Mucosa of descending colon (tissue), 3 donors: ENCODE results near the gene RRAS2. TPM values are rescaled to one million over a fixed set of nuclear protein-coding genes. Genes with fewer than 3 reads are reported as not detected.

Experiments used
- ATAC-seq: fragments of 200-7000 bp; cut with Tn5 transposase; one replicate; pipeline ENCODE4 v1.9.1; 2020; ENCODE audit warnings: mild to moderate bottlenecking, moderate library complexity
- DNase-seq, 3 donors: peaks; one replicate each; pipeline ENCODE4 v3.0.0-alpha.2; 2020
- H3K36me3 ChIP-seq: fragments of 200-600 bp; one replicate; pipeline ENCODE4 v1.8.0; 2021; ENCODE audit warnings: low read depth, mild to moderate bottlenecking
- H3K4me1 ChIP-seq: fragments of 200-600 bp; one replicate; pipeline ENCODE4 v1.8.0; 2021; ENCODE audit warnings: low read depth, mild to moderate bottlenecking
- H3K4me3 ChIP-seq: fragments of 200-600 bp; one replicate; pipeline ENCODE4 v1.8.0; 2021; ENCODE audit warnings: mild to moderate bottlenecking
- H3K9me3 ChIP-seq: fragments of 200-600 bp; one replicate; pipeline ENCODE4 v1.8.0; 2021; ENCODE audit warnings: mild to moderate bottlenecking
- CTCF ChIP-seq: fragments of 200-600 bp; IDR thresholded peaks from one replicate; pipeline ENCODE4 v1.8.0; 2022; ENCODE audit warnings: antibody characterized with exemption, mild to moderate bottlenecking
- intact Hi-C, 2 donors: fragments of 100-400 bp; cut with DNase I in 1 of 2; cut with micrococcal nuclease in 1 of 2; formaldehyde crosslinking; loops; one replicate each; pipeline versions ENCODE4 v1.11.0 to v1.11.1; 2022; cut with DNase I, micrococcal nuclease
- total RNA-seq, 3 donors: library from RNA; stranded (reverse); fragmentation: NEBNext Ultra II Directional in 2 of 3; extraction: Animal tissue kit (Norgen Biotek cat#: 25700) in 2 of 3; gene quantifications; one replicate each; pipeline versions ENCODE4 v1.2.1 to v1.2.4, GENCODE V29; 2021 to 2023
- donor health status: DM: no; HTN: no; CAD: no; lungs with moderate emphysema.
- donor health status: DM: no; HTN: no; CAD: no.
- donor health status: DM: no; HTN: yes; CAD: no.

RRAS2 gene
- total RNA-seq, 3 donors from 2014 or later: 23.5 to 43.3 (median 27.6) TPM

GRCh38 chr11:14317659-14318325, 41.2 kb downstream of the RRAS2 start:
- no peak overlapping the region for H3K4me3 ChIP-seq
- no peaks in the 10 kb centered on the region for H3K36me3 ChIP-seq
- H3K4me1 ChIP-seq: peaks cover 6% of the 10 kb centered on the region
- DNase-seq: no peak
- TF ChIP-seq CTCF: no peak
- no peaks in the 10 kb centered on the region for H3K9me3 ChIP-seq
- intact Hi-C loops: no loop called here
- ATAC-seq: no peak

GRCh38 chr11:14315130-14315529, 43.9 kb downstream of the RRAS2 start:
- Histone ChIP-seq H3K4me1 (peaks cover 15% of the 10 kb centered on the region), H3K36me3 (no peaks in the 10 kb centered on the region), H3K4me3 (no peak overlapping the region), H3K9me3 (no peaks in the 10 kb centered on the region)
- DNase-seq (no peak), ATAC-seq (no peak)
- intact Hi-C loops: no loop called here
- TF ChIP-seq CTCF: no peak

GRCh38 chr11:14314127-14314526, 44.9 kb downstream of the RRAS2 start:
- DNase-seq (no peak), ATAC-seq (no peak)
- no peak for TF ChIP-seq CTCF
- no peak overlapping the region for H3K4me3 ChIP-seq
- no peaks in the 10 kb centered on the region for H3K36me3 ChIP-seq
- H3K9me3 ChIP-seq: no peaks in the 10 kb centered on the region
- intact Hi-C loops: no loop called here
- H3K4me1 ChIP-seq: peaks cover 15% of the 10 kb centered on the region

- no peak for TF ChIP-seq CTCF
- no peak for ATAC-seq
- DNase-seq: no peak
- intact Hi-C loops: no loop called here
- H3K36me3 ChIP-seq: no peaks in the 10 kb centered on the region
- no peaks in the 10 kb centered on the region for H3K9me3 ChIP-seq
- no peak overlapping the region for H3K4me3 ChIP-seq
- peaks cover 28% of the 10 kb centered on the region for H3K4me1 ChIP-seq
Measured at GRCh38 chr11:14312736-14313438, 46.1 kb downstream of the RRAS2 start.

GRCh38 chr11:14310679-14311078, 48.3 kb downstream of the RRAS2 start:
- no peak for ATAC-seq
- Histone ChIP-seq H3K36me3 (no peaks in the 10 kb centered on the region), H3K4me3 (no peak overlapping the region), H3K9me3 (no peaks in the 10 kb centered on the region), H3K4me1 (peaks cover 28% of the 10 kb centered on the region)
- DNase-seq: no peak
- intact Hi-C loops: no loop called here
- TF ChIP-seq CTCF: no peak
